K562 (cell line): ENCODE results near the gene MPZL1. TPM values are rescaled to one million over a fixed set of nuclear protein-coding genes. Genes with fewer than 3 reads are reported as not detected.

Experiments used
- ATAC-seq: fragments of 200-7000 bp; cut with Tn5 transposase; 3 replicates; pipeline ENCODE4 v1.9.1; 2020; ENCODE audit warnings: moderate library complexity
- BruUV-seq: library from RNA; stranded (reverse); fragments of 400-500 nt; replicated peaks from 2 replicates; lab custom pipeline; 2021; lab: Mats Ljungman, UMichigan
- CTCF ChIA-PET: fragments of 300-600 bp; formaldehyde crosslinking; extraction: SDS; loops from one replicate; lab custom pipeline; 2021; ENCODE audit warnings: low intra/inter-chr PET ratio; lab: Yijun Ruan, JAX
- POLR2A ChIA-PET: fragments of 300-600, 350-650 bp; sonication (Branson Sonifier 250); formaldehyde crosslinking; extraction: SDS; loops from one replicate; lab custom pipeline; 2021; ENCODE audit warnings: antibody characterized with exemption, inconsistent platforms; lab: Yijun Ruan, JAX
- DNase-seq, 4 experiments: peaks; one replicate each; pipeline versions ENCODE4 v3.0.0 to v3.0.0-alpha.2; 2011 to 2018; ENCODE audit warnings: low spot score in 3 of 4, mixed read lengths in 3 of 4; ENCODE audit errors: extremely low read depth in 1 of 4
- FAIRE-seq: peaks from 2 replicates; lab custom pipeline; 2011; peaks lifted over from hg19 to GRCh38; lab: Jason Lieb, UNC
- H2AFZ ChIP-seq: 2 replicates; pipeline ENCODE4 v1.6.0; 2011; ENCODE audit warnings: low read depth, low read length, control low read depth, inconsistent platforms
- H3K27ac ChIP-seq: fragments of 200-600 bp; 3 replicates; pipeline ENCODE4 v1.8.0; 2011; ENCODE audit warnings: low read depth, mild to moderate bottlenecking, control low read depth, inconsistent platforms, low read length, moderate library complexity, mixed read lengths; ENCODE audit errors: extremely low read depth
- H3K27me3 ChIP-seq, 2 experiments: fragments of 300-600 bp in 1 of 2; 2 replicates in 1 of 2; 3 replicates in 1 of 2; pipeline versions ENCODE4 v1.6.0 to v1.8.0; 2011; ENCODE audit warnings: inconsistent platforms in 2 of 2, low read length in 2 of 2, mild to moderate bottlenecking in 1 of 2, mixed read lengths in 1 of 2, moderate library complexity in 1 of 2; ENCODE audit not compliant: control insufficient read depth in 2 of 2, insufficient read depth in 2 of 2
- H3K36me3 ChIP-seq: fragments of 300-600 bp; 3 replicates; pipeline ENCODE4 v1.8.0; 2011; ENCODE audit warnings: mild to moderate bottlenecking, low read length, inconsistent platforms; ENCODE audit not compliant: control insufficient read depth, insufficient read depth
- H3K4me1 ChIP-seq, 2 experiments: fragments of 200-600 bp in 1 of 2; replicated peaks in 1 of 2; 2 replicates in 1 of 2; 3 replicates in 1 of 2; pipeline versions ENCODE4 v1.5.1 to v1.8.0; 2011; ENCODE audit warnings: inconsistent platforms in 2 of 2, low read length in 2 of 2, mild to moderate bottlenecking in 1 of 2, mixed read lengths in 1 of 2, moderate library complexity in 1 of 2; ENCODE audit not compliant: control insufficient read depth in 2 of 2, insufficient read depth in 2 of 2
- H3K4me2 ChIP-seq: 2 replicates; pipeline ENCODE4 v1.6.1; 2011; ENCODE audit warnings: low read length, control low read depth, inconsistent platforms, mixed read lengths; ENCODE audit not compliant: insufficient read depth
- H3K4me3 ChIP-seq: fragments of 200-600 bp; sonication (generic), shearing (Covaris generic); 2 replicates; pipeline ENCODE4 v1.5.1; 2016; ENCODE audit warnings: control low read depth, inconsistent platforms
- H3K79me2 ChIP-seq: fragments of 200-600 bp; 3 replicates; pipeline ENCODE4 v1.8.0; 2011; ENCODE audit warnings: low read length, inconsistent platforms; ENCODE audit not compliant: control insufficient read depth, insufficient read depth
- H3K9ac ChIP-seq, 2 experiments: 2 replicates each; pipeline versions ENCODE4 v1.6.0 to v1.6.1; 2011; ENCODE audit warnings: low read depth in 2 of 2, low read length in 2 of 2, control low read depth in 1 of 2, inconsistent platforms in 1 of 2, mild to moderate bottlenecking in 1 of 2, mixed read lengths in 1 of 2; ENCODE audit not compliant: insufficient read depth in 1 of 2
- H3K9me1 ChIP-seq: one replicate; pipeline ENCODE4 v1.6.0; 2011; ENCODE audit warnings: inconsistent platforms, mild to moderate bottlenecking, low read length, moderate library complexity; ENCODE audit not compliant: control insufficient read depth, insufficient read depth
- H3K9me3 ChIP-seq: replicated peaks from 2 replicates; pipeline ENCODE4 v1.5.1; 2011; ENCODE audit warnings: low read depth, low read length, inconsistent platforms; ENCODE audit not compliant: control insufficient read depth, insufficient read depth
- H4K20me1 ChIP-seq: replicated peaks from 2 replicates; pipeline ENCODE4 v1.6.1; 2011; ENCODE audit warnings: low read length, inconsistent platforms, mixed read lengths; ENCODE audit not compliant: control insufficient read depth, insufficient read depth
- NCOA4 ChIP-seq: fragments of 450-650 bp; IDR thresholded peaks from 2 replicates; pipeline ENCODE4 v1.6.1; 2018; ENCODE audit warnings: mild to moderate bottlenecking; ENCODE audit not compliant: partially characterized antibody
- NEUROD1 ChIP-seq: fragments of 150-350 bp; IDR thresholded peaks from 2 replicates; pipeline ENCODE4 v1.6.1; 2014; ENCODE audit warnings: borderline replicate concordance, low read length, low read depth; ENCODE audit not compliant: partially characterized antibody
- ZEB2 ChIP-seq: fragments of 450-650 bp; IDR thresholded peaks from 2 replicates; pipeline ENCODE4 v1.6.1; 2016
- ZNF124 ChIP-seq: sonication (generic); formaldehyde crosslinking; IDR thresholded peaks from 2 replicates; pipeline ENCODE4 v1.8.1; 2022; ENCODE audit warnings: missing genetic modification reagents
- WGBS: fragments of 100-300 bp; shearing (Covaris generic); methylation state at CpG from one replicate; pipeline ENCODE4 v1.1.6; 2016; ENCODE audit warnings: low coverage, mixed read lengths; ENCODE audit not compliant: insufficient coverage; ENCODE audit errors: missing lambda C conversion rate; 5-methylcytosine and 5-hydroxymethylcytosine counted together
- in situ Hi-C: fragments of 300-500 bp; cut with MboI; formaldehyde crosslinking; loops from 4 replicates; pipeline ENCODE4 v1.15.0; 2018; ENCODE audit warnings: inconsistent platforms, mixed read lengths
- intact Hi-C: fragments of 100-400 bp; cut with micrococcal nuclease; formaldehyde crosslinking; loops from 2 replicates; pipeline ENCODE4 v1.14.2; 2022
- polyA plus RNA-seq, 8 experiments: library from polyadenylated mRNA; depleted of rRNA in 4 of 8; stranded (reverse) in 5 of 8; unstranded in 3 of 8; fragments of >200 nt; fragmentation: Nextera tagmentation in 2 of 8; fragmentation: Illumina TruSeq in 1 of 8; extraction: Ambion mirVana in 2 of 8; extraction: Trizol in 1 of 8; gene quantifications; 2 replicates each; pipeline versions ENCODE4 v1.2.1 to v1.2.3, GENCODE V29; 2011 to 2014; ENCODE audit warnings: inconsistent platforms in 1 of 8, missing spikeins in 1 of 8
- total RNA-seq, 7 experiments: library from RNA; depleted of rRNA in 6 of 7; stranded (reverse); fragments of >200 nt in 6 of 7; fragmentation: Illumina TruSeq in 2 of 7; extraction: Trizol in 2 of 7; gene quantifications; 2 replicates each; pipeline versions ENCODE4 v1.2.1 to v1.2.3, GENCODE V29; 2011 to 2021; ENCODE audit warnings: low replicate concordance in 1 of 7
- TF ChIP-seq, protein P1 (sequence below): IDR thresholded peaks from 2 replicates; pipeline ENCODE4 v1.6.1; 2014; ENCODE audit warnings: antibody characterized with exemption
- TF ChIP-seq, protein P2 (sequence below): IDR thresholded peaks from 2 replicates; pipeline ENCODE4 v1.6.1; 2016; ENCODE audit warnings: missing genetic modification characterization, missing compliant biosample characterization
- TF ChIP-seq, protein P3 (sequence below): sonication (generic); IDR thresholded peaks from 2 replicates; pipeline ENCODE4 v1.6.1; 2016

Gene MPZL1
- total and polyA plus RNA-seq, 9 of the 15 experiments (the other 6 are each of a cell fraction or from before 2014, with no cell fraction given), result 14.5 to 153 (median 66.5) TPM

DNA sequence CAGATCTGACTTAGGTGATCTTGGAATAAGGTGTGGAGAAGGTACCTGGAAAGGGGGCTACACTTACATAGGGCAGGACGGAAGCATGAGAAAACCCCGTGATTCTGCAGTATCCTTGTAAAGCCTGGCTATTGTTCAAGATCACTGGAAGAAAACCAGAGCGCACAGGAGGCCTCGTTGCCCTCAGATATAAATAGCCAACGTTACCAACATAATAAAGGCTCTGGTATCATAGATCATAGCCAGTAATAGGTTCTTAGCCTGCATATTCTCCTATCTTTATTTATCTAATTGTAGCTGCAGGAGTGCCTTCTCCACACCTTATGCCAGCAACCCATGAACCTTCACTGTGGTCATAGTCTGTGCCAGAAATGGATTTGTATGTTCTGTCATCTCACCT is 35.9 kb upstream of the MPZL1 start:
- H2AFZ ChIP-seq, result no peak overlapping the region
- FAIRE-seq, result no peak
- no peaks in the 10 kb centered on the region for H3K9me3 ChIP-seq
- intact Hi-C loops (loop anchor here (5.0 to 10.0 kb wide), 5 partner anchors 154 to 619 kb away; no protein-coding TSS in a partner anchor), in situ Hi-C loops (loop anchor here (25.0 kb wide), 2 partner anchors 1499 to 1674 kb away; no protein-coding TSS in a partner anchor)
- ATAC-seq, result no peak
- H3K27ac ChIP-seq, result no peak overlapping the region
- H3K4me1 ChIP-seq, result peaks cover 9 to 15% of the 10 kb centered on the region in 2 experiments; a peak in 4 of 5 replicates
- 76% methylated on average over 5 of the region's 5 CpGs for WGBS
- H3K9ac ChIP-seq, result no peak overlapping the region
- no peaks in the 10 kb centered on the region for H3K79me2 ChIP-seq
- CTCF ChIA-PET, result no interaction called here
- H3K36me3 ChIP-seq, result peaks cover 62% of the 10 kb centered on the region
- H3K4me3 ChIP-seq, result no peak overlapping the region
- no peaks in the 10 kb centered on the region for H3K27me3 ChIP-seq
- TF ChIP-seq ZNF124 (CRISPR knock-in tag) (no peak), NEUROD1 (no peak), NCOA4 (no peak), ZEB2 (no peak)
- TF ChIP-seq, protein P1, sequence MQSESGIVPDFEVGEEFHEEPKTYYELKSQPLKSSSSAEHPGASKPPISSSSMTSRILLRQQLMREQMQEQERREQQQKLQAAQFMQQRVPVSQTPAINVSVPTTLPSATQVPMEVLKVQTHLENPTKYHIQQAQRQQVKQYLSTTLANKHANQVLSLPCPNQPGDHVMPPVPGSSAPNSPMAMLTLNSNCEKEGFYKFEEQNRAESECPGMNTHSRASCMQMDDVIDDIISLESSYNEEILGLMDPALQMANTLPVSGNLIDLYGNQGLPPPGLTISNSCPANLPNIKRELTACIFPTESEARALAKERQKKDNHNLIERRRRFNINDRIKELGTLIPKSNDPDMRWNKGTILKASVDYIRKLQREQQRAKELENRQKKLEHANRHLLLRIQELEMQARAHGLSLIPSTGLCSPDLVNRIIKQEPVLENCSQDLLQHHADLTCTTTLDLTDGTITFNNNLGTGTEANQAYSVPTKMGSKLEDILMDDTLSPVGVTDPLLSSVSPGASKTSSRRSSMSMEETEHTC, result no peak
- TF ChIP-seq, protein P2, sequence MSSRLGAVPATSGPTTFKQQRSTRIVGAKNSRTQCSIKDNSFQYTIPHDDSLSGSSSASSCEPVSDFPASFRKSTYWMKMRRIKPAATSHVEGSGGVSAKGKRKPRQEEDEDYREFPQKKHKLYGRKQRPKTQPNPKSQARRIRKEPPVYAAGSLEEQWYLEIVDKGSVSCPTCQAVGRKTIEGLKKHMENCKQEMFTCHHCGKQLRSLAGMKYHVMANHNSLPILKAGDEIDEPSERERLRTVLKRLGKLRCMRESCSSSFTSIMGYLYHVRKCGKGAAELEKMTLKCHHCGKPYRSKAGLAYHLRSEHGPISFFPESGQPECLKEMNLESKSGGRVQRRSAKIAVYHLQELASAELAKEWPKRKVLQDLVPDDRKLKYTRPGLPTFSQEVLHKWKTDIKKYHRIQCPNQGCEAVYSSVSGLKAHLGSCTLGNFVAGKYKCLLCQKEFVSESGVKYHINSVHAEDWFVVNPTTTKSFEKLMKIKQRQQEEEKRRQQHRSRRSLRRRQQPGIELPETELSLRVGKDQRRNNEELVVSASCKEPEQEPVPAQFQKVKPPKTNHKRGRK (tag), result no peak
- TF ChIP-seq, protein P3, sequence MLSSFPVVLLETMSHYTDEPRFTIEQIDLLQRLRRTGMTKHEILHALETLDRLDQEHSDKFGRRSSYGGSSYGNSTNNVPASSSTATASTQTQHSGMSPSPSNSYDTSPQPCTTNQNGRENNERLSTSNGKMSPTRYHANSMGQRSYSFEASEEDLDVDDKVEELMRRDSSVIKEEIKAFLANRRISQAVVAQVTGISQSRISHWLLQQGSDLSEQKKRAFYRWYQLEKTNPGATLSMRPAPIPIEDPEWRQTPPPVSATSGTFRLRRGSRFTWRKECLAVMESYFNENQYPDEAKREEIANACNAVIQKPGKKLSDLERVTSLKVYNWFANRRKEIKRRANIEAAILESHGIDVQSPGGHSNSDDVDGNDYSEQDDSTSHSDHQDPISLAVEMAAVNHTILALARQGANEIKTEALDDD, result no peak
- BruUV-seq, result no TSS peak
- POLR2A ChIA-PET, result interaction anchor here (0.7 to 0.8 kb wide), 2 partner anchors 24 to 69 kb away, joined by 3 read pairs; no protein-coding TSS in a partner anchor
- no peak for DNase-seq
- no peak overlapping the region for H3K4me2 ChIP-seq
- no peaks in the 10 kb centered on the region for H4K20me1 ChIP-seq
- H3K9me1 ChIP-seq, result no peaks in the 10 kb centered on the region
